Keratinocyte (primary cell): ENCODE measurements around the gene BANP. TPM values are rescaled to one million over a fixed set of nuclear protein-coding genes. Genes with fewer than 3 reads are reported as not detected.

Experiments used
- DNase-seq: peaks from one replicate; pipeline ENCODE4 v3.0.0-alpha.2; 2011; ENCODE audit warnings: low read depth, missing footprints, low spot score
- FAIRE-seq: peaks from 2 replicates; lab custom pipeline; 2011; peaks lifted over from hg19 to GRCh38; lab: Jason Lieb, UNC
- H2AFZ ChIP-seq: 2 replicates; pipeline ENCODE4 v1.6.0; 2012; ENCODE audit warnings: low read length, control low read depth, inconsistent platforms; ENCODE audit not compliant: control insufficient read depth
- H3K27ac ChIP-seq: 2 replicates; pipeline ENCODE4 v1.5.1; 2011; ENCODE audit warnings: low read length; ENCODE audit not compliant: control insufficient read depth, insufficient read depth
- H3K27me3 ChIP-seq: 3 replicates; pipeline ENCODE4 v1.6.0; 2011; ENCODE audit warnings: low read length; ENCODE audit not compliant: control insufficient read depth, insufficient read depth; ENCODE audit errors: extremely low read depth
- H3K36me3 ChIP-seq, 2 experiments: 2 replicates in 1 of 2; 3 replicates in 1 of 2; pipeline ENCODE4 v1.5.1; 2011; ENCODE audit warnings: low read length in 2 of 2, mild to moderate bottlenecking in 1 of 2; ENCODE audit not compliant: control insufficient read depth in 2 of 2, insufficient read depth in 2 of 2; ENCODE audit errors: extremely low read depth in 1 of 2
- H3K4me1 ChIP-seq: 3 replicates; pipeline ENCODE4 v1.5.1; 2011; ENCODE audit warnings: low read length; ENCODE audit not compliant: control insufficient read depth, insufficient read depth; ENCODE audit errors: extremely low read depth
- H3K4me2 ChIP-seq: 3 replicates; pipeline ENCODE4 v1.6.0; 2011; ENCODE audit warnings: low read depth, low read length; ENCODE audit not compliant: control insufficient read depth, insufficient read depth; ENCODE audit errors: extremely low read depth
- H3K4me3 ChIP-seq, 3 experiments: fragments of 200-600 bp in 1 of 3; sonication (generic) in 1 of 3; 2 replicates in 2 of 3; 3 replicates in 1 of 3; pipeline ENCODE4 v1.5.1; 2011 to 2016; ENCODE audit warnings: low read length in 3 of 3, mild to moderate bottlenecking in 3 of 3, control low read depth in 2 of 3, inconsistent platforms in 1 of 3, low read depth in 1 of 3, mixed read lengths in 1 of 3, mixed run types in 1 of 3, moderate library complexity in 1 of 3; ENCODE audit not compliant: control insufficient read depth in 2 of 3, insufficient read depth in 2 of 3; ENCODE audit errors: extremely low read depth in 1 of 3
- H3K79me2 ChIP-seq: 2 replicates; pipeline ENCODE4 v1.6.0; 2012; ENCODE audit warnings: low read length; ENCODE audit not compliant: control insufficient read depth, insufficient read depth
- H3K9ac ChIP-seq: 3 replicates; pipeline ENCODE4 v1.6.0; 2011; ENCODE audit warnings: low read length; ENCODE audit not compliant: control insufficient read depth, insufficient read depth; ENCODE audit errors: extremely low read depth
- H3K9me1 ChIP-seq: 3 replicates; pipeline ENCODE4 v1.6.0; 2011; ENCODE audit warnings: low read length; ENCODE audit not compliant: control insufficient read depth, insufficient read depth; ENCODE audit errors: extremely low read depth
- H3K9me3 ChIP-seq: 2 replicates; pipeline ENCODE4 v1.5.1; 2012; ENCODE audit warnings: low read depth, low read length; ENCODE audit not compliant: control insufficient read depth
- H4K20me1 ChIP-seq: 3 replicates; pipeline ENCODE4 v1.6.0; 2011; ENCODE audit warnings: low read length; ENCODE audit not compliant: control insufficient read depth, insufficient read depth; ENCODE audit errors: extremely low read depth
- EZH2 ChIP-seq: IDR thresholded peaks from one replicate; pipeline ENCODE4 v1.6.1; 2012; ENCODE audit warnings: inconsistent platforms, mild to moderate bottlenecking, low read length, moderate library complexity
- dilution Hi-C: fragments of 300-500 bp; cut with MboI; formaldehyde crosslinking; loops from one replicate; pipeline ENCODE4 v1.7.0; 2020; ENCODE audit warnings: low sequenced_read_pairs; ENCODE audit not compliant: extremely low pct_ligation_motif_present
- polyA plus RNA-seq, 5 experiments: library from polyadenylated mRNA; depleted of rRNA in 3 of 5; stranded (reverse) in 3 of 5; stranded (forward) in 1 of 5; unstranded in 1 of 5; fragments of >200 nt; gene quantifications; 1 replicate in 1 of 5; 2 replicates in 3 of 5; 3 replicates in 1 of 5; pipeline versions ENCODE4 v1.2.1 to v1.2.3, GENCODE V29; 2011 to 2012; ENCODE audit warnings: missing spikeins in 2 of 5, low read depth in 1 of 5, low replicate concordance in 1 of 5
- TF ChIP-seq, protein P1 (sequence below), 3 experiments: IDR thresholded peaks in 1 of 3; conservative IDR thresholded peaks in 1 of 3; optimal IDR thresholded peaks in 1 of 3; 2 replicates in 2 of 3; 3 replicates in 1 of 3; pipeline versions ENCODE3 to v1.5.1; 2011; ENCODE audit warnings: low read length in 3 of 3, mild to moderate bottlenecking in 3 of 3, moderate library complexity in 2 of 3, control low read depth in 1 of 3, inconsistent platforms in 1 of 3; ENCODE audit not compliant: insufficient read depth in 2 of 3; ENCODE audit errors: extremely low read depth in 1 of 3

Gene BANP
- polyA plus RNA-seq, 1 donor (not counting 4 experiments of a cell fraction or from before 2014, with no cell fraction given), result 10.8 TPM

DNA sequence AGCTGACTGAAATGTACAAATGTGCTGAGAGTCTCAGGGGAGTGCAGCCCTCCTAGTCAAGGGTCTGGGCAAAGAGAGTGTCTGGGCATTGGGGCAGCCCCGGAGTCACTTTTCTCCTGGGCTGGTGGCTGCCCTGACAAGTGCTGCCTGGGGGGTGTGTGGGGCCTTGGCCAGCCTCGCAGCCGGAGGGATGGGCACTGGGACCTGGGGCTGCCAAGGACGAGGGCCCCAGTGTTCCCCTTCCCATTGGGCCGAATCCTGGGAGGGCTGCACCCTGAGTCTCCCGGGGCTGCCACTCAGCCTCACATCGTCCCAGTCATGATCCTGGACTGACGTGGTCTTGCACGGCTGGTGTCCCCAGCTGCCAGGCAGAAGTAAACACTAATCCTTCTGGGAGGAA lies 132.3 kb downstream of the BANP start:
- H2AFZ ChIP-seq, result no peak overlapping the region
- dilution Hi-C loops, result no loop called here
- DNase-seq (no peak), FAIRE-seq (no peak)
- no peak overlapping the region for H3K4me2 ChIP-seq
- H3K79me2 ChIP-seq, result no peaks in the 10 kb centered on the region
- no peaks in the 10 kb centered on the region for H3K9me1 ChIP-seq
- H3K9me3 ChIP-seq, result no peaks in the 10 kb centered on the region
- no peaks in the 10 kb centered on the region for H4K20me1 ChIP-seq
- peaks cover 27% of the 10 kb centered on the region for H3K27me3 ChIP-seq
- H3K9ac ChIP-seq, result no peak overlapping the region
- H3K4me1 ChIP-seq, result no peaks in the 10 kb centered on the region
- peaks cover 0 to 1% of the 10 kb centered on the region in 2 experiments for H3K36me3 ChIP-seq
- no peak for TF ChIP-seq EZH2
- TF ChIP-seq, protein P1, sequence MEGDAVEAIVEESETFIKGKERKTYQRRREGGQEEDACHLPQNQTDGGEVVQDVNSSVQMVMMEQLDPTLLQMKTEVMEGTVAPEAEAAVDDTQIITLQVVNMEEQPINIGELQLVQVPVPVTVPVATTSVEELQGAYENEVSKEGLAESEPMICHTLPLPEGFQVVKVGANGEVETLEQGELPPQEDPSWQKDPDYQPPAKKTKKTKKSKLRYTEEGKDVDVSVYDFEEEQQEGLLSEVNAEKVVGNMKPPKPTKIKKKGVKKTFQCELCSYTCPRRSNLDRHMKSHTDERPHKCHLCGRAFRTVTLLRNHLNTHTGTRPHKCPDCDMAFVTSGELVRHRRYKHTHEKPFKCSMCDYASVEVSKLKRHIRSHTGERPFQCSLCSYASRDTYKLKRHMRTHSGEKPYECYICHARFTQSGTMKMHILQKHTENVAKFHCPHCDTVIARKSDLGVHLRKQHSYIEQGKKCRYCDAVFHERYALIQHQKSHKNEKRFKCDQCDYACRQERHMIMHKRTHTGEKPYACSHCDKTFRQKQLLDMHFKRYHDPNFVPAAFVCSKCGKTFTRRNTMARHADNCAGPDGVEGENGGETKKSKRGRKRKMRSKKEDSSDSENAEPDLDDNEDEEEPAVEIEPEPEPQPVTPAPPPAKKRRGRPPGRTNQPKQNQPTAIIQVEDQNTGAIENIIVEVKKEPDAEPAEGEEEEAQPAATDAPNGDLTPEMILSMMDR (optimal IDR thresholded peaks at IDR 0.05 in 1 of 3, IDR thresholded peaks at IDR 0.05 in 1 of 3, conservative IDR thresholded peaks at IDR 0.05 in 1 of 3; ENCODE audit: extremely low read depth in 1 of 3, insufficient read depth in 2 of 3, low read length in 3 of 3), result no peak
- no peak overlapping the region for H3K27ac ChIP-seq
- no peak overlapping the region for H3K4me3 ChIP-seq

DNA sequence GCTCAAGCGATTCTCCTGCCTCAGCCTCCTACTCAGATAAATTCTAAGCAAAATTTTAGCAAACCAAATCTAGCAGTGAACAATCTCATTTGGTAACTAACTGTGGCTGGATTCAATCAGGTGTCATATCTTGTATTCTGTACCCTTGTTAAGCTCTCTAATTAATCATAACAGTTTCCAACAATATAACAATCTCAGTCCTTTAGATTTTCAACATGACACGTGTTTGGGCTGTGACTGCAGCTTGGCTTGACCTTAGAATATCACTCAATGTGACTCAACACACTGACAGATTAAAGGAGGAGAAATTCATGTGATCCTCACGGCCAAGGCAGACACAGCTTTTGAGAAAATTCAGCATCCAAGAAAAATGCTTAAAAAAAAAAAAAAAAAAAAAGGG lies 133.6 kb downstream of the BANP start:
- DNase-seq (no peak), FAIRE-seq (no peak)
- no peak overlapping the region for H3K4me3 ChIP-seq
- dilution Hi-C loops, result no loop called here
- no peak overlapping the region for H2AFZ ChIP-seq
- TF ChIP-seq, protein P1 (optimal IDR thresholded peaks at IDR 0.05 in 1 of 3, IDR thresholded peaks at IDR 0.05 in 1 of 3, conservative IDR thresholded peaks at IDR 0.05 in 1 of 3; ENCODE audit: extremely low read depth in 1 of 3, insufficient read depth in 2 of 3, low read length in 3 of 3), result no peak
- TF ChIP-seq EZH2, result no peak
- no peaks in the 10 kb centered on the region for H4K20me1 ChIP-seq
- H3K36me3 ChIP-seq, result peaks cover 0 to 1% of the 10 kb centered on the region in 2 experiments
- H3K9ac ChIP-seq, result no peak overlapping the region
- H3K27ac ChIP-seq, result no peak overlapping the region
- no peak overlapping the region for H3K4me2 ChIP-seq
- no peaks in the 10 kb centered on the region for H3K9me3 ChIP-seq
- H3K79me2 ChIP-seq, result no peaks in the 10 kb centered on the region
- no peaks in the 10 kb centered on the region for H3K4me1 ChIP-seq
- peaks cover 35% of the 10 kb centered on the region for H3K27me3 ChIP-seq
- H3K9me1 ChIP-seq, result no peaks in the 10 kb centered on the region
